Measurements from ENCODE around the gene PAFAH2. TPM values are rescaled to one million over a fixed set of nuclear protein-coding genes. Genes with fewer than 3 reads are reported as not detected.

The PAFAH2 gene
- total RNA-seq, 2 experiments from 2014 or later: 6.6 to 7.9 TPM

DNA sequence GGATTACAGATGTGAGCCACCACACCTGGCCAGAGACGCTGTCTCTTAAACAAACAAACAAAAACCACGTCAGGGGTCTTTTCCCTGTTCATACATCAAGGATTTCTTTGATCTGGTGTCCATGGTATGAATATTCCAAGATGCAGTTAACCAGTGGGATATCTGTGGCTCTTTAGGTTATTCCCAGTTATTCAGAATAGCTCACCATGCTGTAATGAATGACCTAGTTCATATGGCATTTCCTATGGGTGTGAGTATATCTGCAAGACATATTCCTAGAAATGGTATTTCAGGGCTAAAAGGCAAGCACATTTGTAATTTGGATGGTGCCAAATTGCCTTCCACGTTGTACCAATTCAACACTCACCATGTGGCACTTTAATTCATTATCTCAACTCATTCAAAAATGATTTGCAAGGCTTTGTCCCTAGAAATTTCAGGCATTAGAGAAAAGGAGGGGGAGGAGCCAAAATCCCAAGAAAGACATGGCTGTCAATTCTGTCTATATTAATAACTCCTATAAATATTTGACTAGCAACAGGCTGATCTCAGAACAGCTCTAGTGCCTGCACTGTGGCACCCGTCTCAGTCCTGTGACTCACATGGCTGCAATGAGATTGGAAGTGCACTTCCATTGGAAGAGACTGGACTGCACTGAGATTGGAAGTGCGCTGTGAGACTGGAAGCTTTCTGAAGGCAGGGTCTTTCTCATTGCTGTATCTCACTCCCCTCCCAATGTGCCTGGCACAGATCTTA is 85.6 kb downstream of the PAFAH2 start:
- no peaks in the 10 kb centered on the region for H3K27me3 Mint-ChIP-seq
- no peak for ATAC-seq
- H3K9me3 Mint-ChIP-seq (ENCODE audit: low read depth): no peaks in the 10 kb centered on the region
- POLR2A ChIA-PET: no interaction called here
- no peak overlapping the region for H3K27ac Mint-ChIP-seq
- intact Hi-C loops (cut with DNase I, micrococcal nuclease): no loop called here
- CTCF ChIA-PET: interaction anchor here (0.6 to 2.3 kb wide), 4 partner anchors 8 to 87 kb away, joined by 3 to 5 read pairs (median 5); no protein-coding TSS in a partner anchor
- no peaks in the 10 kb centered on the region for H3K36me3 Mint-ChIP-seq (ENCODE audit: low read depth)
- no peaks in the 10 kb centered on the region for H3K4me1 Mint-ChIP-seq
- no peak overlapping the region for H3K4me3 Mint-ChIP-seq
- DNase-seq: no peak

GRCh38 chr1:25911162-25911561 is 86.7 kb downstream of the PAFAH2 start:
- no peak overlapping the region for H3K4me3 Mint-ChIP-seq
- DNase-seq: no peak
- ChIA-PET CTCF (interaction anchor here (2.3 kb wide), 1 partner anchor 9 kb away, joined by 5 read pairs; no protein-coding TSS in a partner anchor), POLR2A (no interaction called here)
- no peak for ATAC-seq
- H3K9me3 Mint-ChIP-seq (ENCODE audit: low read depth): no peaks in the 10 kb centered on the region
- peaks cover 5% of the 10 kb centered on the region for H3K4me1 Mint-ChIP-seq
- no peaks in the 10 kb centered on the region for H3K36me3 Mint-ChIP-seq (ENCODE audit: low read depth)
- no peaks in the 10 kb centered on the region for H3K27me3 Mint-ChIP-seq
- intact Hi-C loops (cut with DNase I, micrococcal nuclease): no loop called here
- H3K27ac Mint-ChIP-seq: no peak overlapping the region

Other genes starting within 250 kb of the PAFAH2 start
- gene SELENON, start 197.9 kb downstream of the PAFAH2 start, total RNA-seq: 10 to 100 TPM; 31.5 to 33.5 TPM
- 10 to 100 TPM; 27.7 to 30.8 TPM for gene MTFR1L, start 178.1 kb downstream of the PAFAH2 start, total RNA-seq
- 10 to 100 TPM in 1 of 2 experiments, 1 to 10 TPM in 1; 9.6 to 12.9 TPM for gene AUNIP, start 138.6 kb downstream of the PAFAH2 start, total RNA-seq
- 1 to 10 TPM; 3.9 to 4.4 TPM for gene PAQR7, start 122.4 kb downstream of the PAFAH2 start, total RNA-seq
- gene STMN1, start 91.6 kb downstream of the PAFAH2 start, total RNA-seq: 100 to 1,000 TPM; 557 to 771 TPM
- gene EXTL1, start 23.7 kb upstream of the PAFAH2 start, total RNA-seq: not detected
- gene SLC30A2, start 48.1 kb upstream of the PAFAH2 start, total RNA-seq: not detected
- not detected for gene TRIM63, start 69.6 kb upstream of the PAFAH2 start, total RNA-seq
- 10 to 100 TPM; 12.3 to 13.0 TPM for gene PDIK1L, start 113.8 kb upstream of the PAFAH2 start, total RNA-seq
- gene FAM110D, start 161.0 kb upstream of the PAFAH2 start, total RNA-seq: not detected
- gene C1orf232, start 170.9 kb upstream of the PAFAH2 start, total RNA-seq: not detected
- 10 to 100 TPM; 44.6 to 56.3 TPM for gene ZNF593, start 171.8 kb upstream of the PAFAH2 start, total RNA-seq
- not detected for gene ZNF593OS, start 173.8 kb upstream of the PAFAH2 start, total RNA-seq
- gene CNKSR1, start 179.4 kb upstream of the PAFAH2 start, total RNA-seq: 1 to 10 TPM; 3.0 to 3.2 TPM
- gene CATSPER4, start 192.5 kb upstream of the PAFAH2 start, total RNA-seq: not detected
- 10 to 100 TPM; 31.1 to 31.9 TPM for gene CEP85, start 236.1 kb upstream of the PAFAH2 start, total RNA-seq

Measured in activated CD4-positive, alpha-beta T cell treated with anti-CD3 and anti-CD28 coated beads for 36 hours (primary cell).